ENCODE results near the gene ZBTB20.

GRCh38 chr3:114545193-114545592, 601.9 kb downstream of the ZBTB20 start:
- TF ChIP-seq, protein P1, sequence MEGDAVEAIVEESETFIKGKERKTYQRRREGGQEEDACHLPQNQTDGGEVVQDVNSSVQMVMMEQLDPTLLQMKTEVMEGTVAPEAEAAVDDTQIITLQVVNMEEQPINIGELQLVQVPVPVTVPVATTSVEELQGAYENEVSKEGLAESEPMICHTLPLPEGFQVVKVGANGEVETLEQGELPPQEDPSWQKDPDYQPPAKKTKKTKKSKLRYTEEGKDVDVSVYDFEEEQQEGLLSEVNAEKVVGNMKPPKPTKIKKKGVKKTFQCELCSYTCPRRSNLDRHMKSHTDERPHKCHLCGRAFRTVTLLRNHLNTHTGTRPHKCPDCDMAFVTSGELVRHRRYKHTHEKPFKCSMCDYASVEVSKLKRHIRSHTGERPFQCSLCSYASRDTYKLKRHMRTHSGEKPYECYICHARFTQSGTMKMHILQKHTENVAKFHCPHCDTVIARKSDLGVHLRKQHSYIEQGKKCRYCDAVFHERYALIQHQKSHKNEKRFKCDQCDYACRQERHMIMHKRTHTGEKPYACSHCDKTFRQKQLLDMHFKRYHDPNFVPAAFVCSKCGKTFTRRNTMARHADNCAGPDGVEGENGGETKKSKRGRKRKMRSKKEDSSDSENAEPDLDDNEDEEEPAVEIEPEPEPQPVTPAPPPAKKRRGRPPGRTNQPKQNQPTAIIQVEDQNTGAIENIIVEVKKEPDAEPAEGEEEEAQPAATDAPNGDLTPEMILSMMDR (IDR thresholded peaks at IDR 0.05), result no peak
- no peak for TF ChIP-seq POLR2A (IDR thresholded peaks at IDR 0.05)
